Pancreas (tissue), 10 donors: ENCODE measurements around the gene ZNF263. TPM values are rescaled to one million over a fixed set of nuclear protein-coding genes. Genes with fewer than 3 reads are reported as not detected.

Experiments
- ATAC-seq, 4 donors: fragments of 200-7000 bp; cut with Tn5 transposase; one replicate each; pipeline versions ENCODE4 v1.8.0 to v1.9.1; 2020; ENCODE audit warnings: mild to moderate bottlenecking in 4 of 4, moderate library complexity in 4 of 4
- DNase-seq, 6 donors: peaks; one replicate each; pipeline ENCODE4 v3.0.0-alpha.2; 2020
- FAIRE-seq: peaks from 2 replicates; lab custom pipeline; 2012; peaks lifted over from hg19 to GRCh38; lab: Jason Lieb, UNC
- H3K27ac ChIP-seq, 4 donors: fragments of 200-600 bp; sonication (generic); 1 replicate in 3 of 4; 2 replicates in 1 of 4; pipeline versions ENCODE4 v1.5.0 to v1.8.0; 2020
- H3K27me3 ChIP-seq, 4 donors: fragments of 200-600 bp; one replicate each; pipeline ENCODE4 v1.8.0; 2021
- H3K36me3 ChIP-seq, 3 donors: fragments of 200-600 bp; sonication (generic) in 1 of 3; one replicate each; pipeline versions ENCODE4 v1.5.0 to v1.8.0; 2020 to 2021
- H3K4me1 ChIP-seq, 3 donors: fragments of 200-600 bp; one replicate each; pipeline ENCODE4 v1.8.0; 2021
- H3K4me3 ChIP-seq, 4 donors: fragments of 200-600 bp; sonication (generic) in 2 of 4; one replicate each; pipeline versions ENCODE4 v1.5.0 to v1.8.0; 2020 to 2021
- H3K9me3 ChIP-seq, 4 donors: fragments of 200-600 bp; one replicate each; pipeline ENCODE4 v1.8.0; 2021
- WGBS, 2 donors: extraction: QIAGEN DNeasy Blood & Tissue Kit; methylation state at CpG; one replicate each; pipeline ENCODE4 v1.1.7; 2013; 5-methylcytosine and 5-hydroxymethylcytosine counted together
- intact Hi-C, 3 donors: fragments of 100-400 bp; cut with DNase I; formaldehyde crosslinking; loops; one replicate each; pipeline versions ENCODE4 v1.11.1 to v1.14.2; 2022
- polyA plus RNA-seq, 2 donors: library from polyadenylated mRNA; stranded (reverse); fragments of 200-250 nt; gene quantifications; one replicate each; pipeline ENCODE4 v1.2.3, GENCODE V29; 2013
- total RNA-seq, 6 donors: library from RNA; stranded (reverse); fragmentation: NEBNext Ultra II Directional in 4 of 6; extraction: Animal tissue kit (Norgen Biotek cat#: 25700) in 4 of 6; gene quantifications; one replicate each; pipeline versions ENCODE4 v1.2.1 to v1.2.4, GENCODE V29; 2021 to 2023
- TF ChIP-seq, protein P1 (sequence below), 4 donors: fragments of 200-600 bp; sonication (generic) in 3 of 4; IDR thresholded peaks; one replicate each; pipeline versions ENCODE4 v1.5.0 to v1.8.0; 2021; ENCODE audit warnings: antibody characterized with exemption in 4 of 4
- donor health status: healthy with polysubstance abuse.
- donor health status: DM: no; HTN: no; CAD: no; lungs with moderate emphysema.
- donor health status: DM: no; HTN: no; CAD: no.
- donor health status: control.
- donor health status: control.
- donor health status: Bipolar disorder and iron deficiency.
- donor health status: DM: yes; HTN: yes; CAD: no.
- donor health status: DM: no; HTN: no; CAD: no.
- donor health status: DM: no; HTN: no; CAD: no.
- donor health status: DM: yes; HTN: yes; CAD: no.

The ZNF263 gene
- total and polyA plus RNA-seq, 8 donors, result 9.2 to 20.8 (median 11.0) TPM

DNA sequence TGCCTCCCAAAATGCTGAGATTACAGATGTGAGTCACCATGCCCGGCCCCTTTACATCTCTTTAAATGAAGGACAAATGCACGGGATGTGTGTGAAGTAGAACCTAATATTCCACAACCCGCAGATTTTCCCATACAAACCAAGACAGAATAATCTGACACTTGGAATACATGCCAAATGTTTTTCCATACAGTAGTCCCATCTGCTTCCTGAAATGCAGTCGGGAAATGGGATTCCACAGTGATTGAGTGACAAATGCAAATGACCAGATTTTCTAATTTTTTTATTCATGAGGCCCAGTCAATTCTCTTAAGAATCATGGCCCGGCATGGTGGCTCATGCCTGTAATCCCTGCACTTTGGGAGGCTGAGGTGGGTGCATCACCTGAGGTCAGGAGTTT, 41.5 kb upstream of the ZNF263 start:
- no peaks in the 10 kb centered on the region for H3K36me3 ChIP-seq
- DNase-seq (no peak), FAIRE-seq (no peak), ATAC-seq (no peak)
- TF ChIP-seq, protein P1, sequence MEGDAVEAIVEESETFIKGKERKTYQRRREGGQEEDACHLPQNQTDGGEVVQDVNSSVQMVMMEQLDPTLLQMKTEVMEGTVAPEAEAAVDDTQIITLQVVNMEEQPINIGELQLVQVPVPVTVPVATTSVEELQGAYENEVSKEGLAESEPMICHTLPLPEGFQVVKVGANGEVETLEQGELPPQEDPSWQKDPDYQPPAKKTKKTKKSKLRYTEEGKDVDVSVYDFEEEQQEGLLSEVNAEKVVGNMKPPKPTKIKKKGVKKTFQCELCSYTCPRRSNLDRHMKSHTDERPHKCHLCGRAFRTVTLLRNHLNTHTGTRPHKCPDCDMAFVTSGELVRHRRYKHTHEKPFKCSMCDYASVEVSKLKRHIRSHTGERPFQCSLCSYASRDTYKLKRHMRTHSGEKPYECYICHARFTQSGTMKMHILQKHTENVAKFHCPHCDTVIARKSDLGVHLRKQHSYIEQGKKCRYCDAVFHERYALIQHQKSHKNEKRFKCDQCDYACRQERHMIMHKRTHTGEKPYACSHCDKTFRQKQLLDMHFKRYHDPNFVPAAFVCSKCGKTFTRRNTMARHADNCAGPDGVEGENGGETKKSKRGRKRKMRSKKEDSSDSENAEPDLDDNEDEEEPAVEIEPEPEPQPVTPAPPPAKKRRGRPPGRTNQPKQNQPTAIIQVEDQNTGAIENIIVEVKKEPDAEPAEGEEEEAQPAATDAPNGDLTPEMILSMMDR (IDR thresholded peaks at IDR 0.05), result no peak
- no peak overlapping the region for H3K4me3 ChIP-seq
- no peaks in the 10 kb centered on the region for H3K4me1 ChIP-seq
- no peak overlapping the region for H3K27ac ChIP-seq
- no peaks in the 10 kb centered on the region for H3K27me3 ChIP-seq
- 60 to 62% methylated on average over 5 of the region's 5 CpGs for WGBS, 2 donors
- no peaks in the 10 kb centered on the region for H3K9me3 ChIP-seq
- intact Hi-C loops, result no loop called here

GRCh38 chr16:3242709-3243108, 40.6 kb upstream of the ZNF263 start:
- Histone ChIP-seq H3K4me1 (no peaks in the 10 kb centered on the region), H3K36me3 (no peaks in the 10 kb centered on the region), H3K27me3 (no peaks in the 10 kb centered on the region), H3K4me3 (no peak overlapping the region), H3K9me3 (no peaks in the 10 kb centered on the region), H3K27ac (no peak overlapping the region)
- intact Hi-C loops, result no loop called here
- 74 to 78% methylated on average over 11 of the region's 11 CpGs for WGBS, 2 donors
- no peak for ATAC-seq
- TF ChIP-seq, protein P1 (IDR thresholded peaks at IDR 0.05), result no peak
- no peak for DNase-seq
- FAIRE-seq, result no peak

- ATAC-seq (no peak), DNase-seq (no peak), FAIRE-seq (no peak)
- H3K9me3 ChIP-seq, result no peaks in the 10 kb centered on the region
- no peaks in the 10 kb centered on the region for H3K36me3 ChIP-seq
- TF ChIP-seq, protein P1 (IDR thresholded peaks at IDR 0.05), result no peak
- no peak overlapping the region for H3K4me3 ChIP-seq
- H3K27me3 ChIP-seq, result no peaks in the 10 kb centered on the region
- no peak overlapping the region for H3K27ac ChIP-seq
- no peaks in the 10 kb centered on the region for H3K4me1 ChIP-seq
- intact Hi-C loops, result no loop called here
- WGBS, 2 donors, result 58 to 74% methylated on average over 6 of the region's 6 CpGs
These were observed 39.4 kb upstream of the ZNF263 start for GRCh38 chr16:3243882-3244281.

DNA sequence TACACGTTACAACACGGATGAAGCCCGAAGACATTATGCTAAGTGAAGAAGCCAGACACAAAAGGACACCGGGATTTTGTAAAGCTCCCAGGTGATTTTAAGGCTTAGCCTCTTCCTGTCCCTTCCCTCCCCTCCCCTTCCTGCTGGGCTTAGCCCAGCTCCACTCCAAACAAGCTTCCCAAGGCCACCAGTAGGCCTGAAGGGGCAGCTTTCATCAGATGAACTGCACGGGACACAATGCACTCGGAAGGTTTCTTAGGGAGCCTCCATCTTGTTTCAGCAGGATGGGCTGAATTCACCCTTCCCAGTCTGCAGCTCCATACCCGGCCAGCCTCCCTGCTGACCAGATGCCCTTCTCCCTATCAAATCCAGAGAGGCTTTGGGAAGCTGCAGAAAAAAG, 37.3 kb upstream of the ZNF263 start:
- ATAC-seq, result no peak
- Histone ChIP-seq H3K4me1 (no peaks in the 10 kb centered on the region), H3K27ac (no peak overlapping the region), H3K36me3 (no peaks in the 10 kb centered on the region), H3K27me3 (no peaks in the 10 kb centered on the region), H3K9me3 (no peaks in the 10 kb centered on the region), H3K4me3 (no peak overlapping the region)
- no peak for FAIRE-seq
- TF ChIP-seq, protein P1 (IDR thresholded peaks at IDR 0.05), result no peak
- 67 to 68% methylated on average over 7 of the region's 7 CpGs for WGBS, 2 donors
- no peak for DNase-seq
- intact Hi-C loops, result no loop called here

GRCh38 chr16:3246876-3247275, 36.4 kb upstream of the ZNF263 start:
- FAIRE-seq, result no peak

More at GRCh38 chr16:3246876-3247275, 36.4 kb upstream of the ZNF263 start:
- ATAC-seq, result no peak
- Histone ChIP-seq H3K4me1 (no peaks in the 10 kb centered on the region), H3K27ac (no peak overlapping the region), H3K36me3 (no peaks in the 10 kb centered on the region), H3K27me3 (no peaks in the 10 kb centered on the region), H3K4me3 (no peak overlapping the region), H3K9me3 (no peaks in the 10 kb centered on the region)
- intact Hi-C loops, result no loop called here
- TF ChIP-seq, protein P1 (IDR thresholded peaks at IDR 0.05), result no peak
- WGBS, 2 donors, result 76 to 88% methylated on average over 10 of the region's 10 CpGs
- no peak for DNase-seq
